ENCODE results near the gene RNF182. TPM values are rescaled to one million over a fixed set of nuclear protein-coding genes. Genes with fewer than 3 reads are reported as not detected.

RNF182 gene
- total and polyA plus RNA-seq, 2 donors (not counting 1 experiment from before 2014, with no cell fraction given), result 2.5 to 14.1 TPM

DNA sequence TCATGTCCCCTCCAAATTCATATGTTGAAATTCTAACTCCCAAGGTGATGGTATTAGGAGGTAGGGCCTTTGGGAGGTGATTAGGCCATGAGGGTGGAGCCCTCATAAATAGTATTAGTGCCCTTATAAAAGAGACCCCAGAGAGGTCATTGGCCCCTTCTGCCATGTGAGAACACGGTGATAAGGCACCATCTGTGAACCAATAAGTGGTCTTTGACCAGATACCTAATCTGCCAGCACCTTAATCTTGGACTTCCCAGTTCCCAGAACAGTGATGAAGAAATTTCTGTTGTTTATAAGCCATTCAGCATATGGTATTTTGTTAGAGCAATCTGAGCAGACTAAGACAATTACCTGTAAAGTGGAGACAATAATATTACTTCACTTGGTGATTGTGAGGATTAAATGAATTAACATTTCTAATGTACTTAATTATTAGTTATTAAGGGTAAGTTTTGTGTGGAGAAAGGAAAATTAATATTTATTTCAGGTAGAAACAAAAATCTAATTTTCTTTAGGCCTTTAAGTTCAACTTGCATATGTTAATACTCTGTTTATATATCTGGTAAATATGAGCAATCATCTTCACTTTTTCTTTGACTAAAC, 7.1 kb downstream of the RNF182 start:
- Histone ChIP-seq H3K9me3 (ENCODE audit: control insufficient read depth, insufficient read depth, low read depth, low read length) (no peaks in the 10 kb centered on the region), H3K27ac (ENCODE audit: insufficient read depth, low read length) (no peak overlapping the region), H3K36me3 (ENCODE audit: control insufficient read depth, insufficient read depth, low read length) (no peaks in the 10 kb centered on the region), H3K27me3 (ENCODE audit: control insufficient read depth, insufficient read depth, low read length) (no peaks in the 10 kb centered on the region), H2AFZ (ENCODE audit: low read length) (no peak overlapping the region), H3K4me3 (replicated peaks in 1 of 4; ENCODE audit: control extremely low read depth in 1 of 4, insufficient read depth in 1 of 4, low read depth in 3 of 4, low read length in 4 of 4) (no peak overlapping the region), H3K4me1 (ENCODE audit: control insufficient read depth, extremely low read depth, insufficient read depth, low read length) (no peaks in the 10 kb centered on the region), H4K20me1 (ENCODE audit: control insufficient read depth, extremely low read depth, insufficient read depth, low read length) (no peaks in the 10 kb centered on the region), H3K79me2 (ENCODE audit: control insufficient read depth, insufficient read depth, low read length) (peaks cover 4% of the 10 kb centered on the region), H3K9ac (ENCODE audit: insufficient read depth, low read length) (no peak overlapping the region), H3K4me2 (ENCODE audit: extremely low read depth, insufficient read depth, low read length) (no peak overlapping the region)
- no peak for TF ChIP-seq EZH2 (IDR thresholded peaks at IDR 0.05; ENCODE audit: low read length, missing control alignments)
- TF ChIP-seq, protein P1, sequence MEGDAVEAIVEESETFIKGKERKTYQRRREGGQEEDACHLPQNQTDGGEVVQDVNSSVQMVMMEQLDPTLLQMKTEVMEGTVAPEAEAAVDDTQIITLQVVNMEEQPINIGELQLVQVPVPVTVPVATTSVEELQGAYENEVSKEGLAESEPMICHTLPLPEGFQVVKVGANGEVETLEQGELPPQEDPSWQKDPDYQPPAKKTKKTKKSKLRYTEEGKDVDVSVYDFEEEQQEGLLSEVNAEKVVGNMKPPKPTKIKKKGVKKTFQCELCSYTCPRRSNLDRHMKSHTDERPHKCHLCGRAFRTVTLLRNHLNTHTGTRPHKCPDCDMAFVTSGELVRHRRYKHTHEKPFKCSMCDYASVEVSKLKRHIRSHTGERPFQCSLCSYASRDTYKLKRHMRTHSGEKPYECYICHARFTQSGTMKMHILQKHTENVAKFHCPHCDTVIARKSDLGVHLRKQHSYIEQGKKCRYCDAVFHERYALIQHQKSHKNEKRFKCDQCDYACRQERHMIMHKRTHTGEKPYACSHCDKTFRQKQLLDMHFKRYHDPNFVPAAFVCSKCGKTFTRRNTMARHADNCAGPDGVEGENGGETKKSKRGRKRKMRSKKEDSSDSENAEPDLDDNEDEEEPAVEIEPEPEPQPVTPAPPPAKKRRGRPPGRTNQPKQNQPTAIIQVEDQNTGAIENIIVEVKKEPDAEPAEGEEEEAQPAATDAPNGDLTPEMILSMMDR (conservative IDR thresholded peaks at IDR 0.05 in 1 of 2, IDR thresholded peaks at IDR 0.05 in 1 of 2; ENCODE audit: low read depth in 1 of 2, low read length in 2 of 2), result no peak
- DNase-seq (ENCODE audit: low read depth in 2 of 2), result no peak

DNA sequence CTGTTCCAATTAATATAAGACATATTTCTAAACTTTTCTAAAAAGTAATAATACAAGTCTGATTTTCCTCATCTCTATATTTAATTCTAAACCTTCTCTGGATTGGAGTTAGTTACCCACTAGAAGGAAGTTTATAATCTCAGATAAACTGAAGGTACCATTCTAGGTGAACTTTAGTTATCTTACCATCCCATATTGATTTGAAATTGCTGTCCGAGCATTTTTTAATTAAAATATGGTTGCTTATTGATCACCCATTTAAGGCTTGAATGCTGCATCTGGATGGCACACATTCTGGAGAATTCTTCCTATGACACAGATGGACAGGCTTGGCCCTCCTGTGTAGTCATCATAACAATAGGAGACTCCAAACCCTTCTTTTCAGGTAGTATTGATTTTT, 8.0 kb downstream of the RNF182 start:
- H3K9ac ChIP-seq (ENCODE audit: insufficient read depth, low read length), result no peak overlapping the region
- no peak overlapping the region for H3K4me3 ChIP-seq (replicated peaks in 1 of 4; ENCODE audit: control extremely low read depth in 1 of 4, insufficient read depth in 1 of 4, low read depth in 3 of 4, low read length in 4 of 4)
- TF ChIP-seq, protein P1 (conservative IDR thresholded peaks at IDR 0.05 in 1 of 2, IDR thresholded peaks at IDR 0.05 in 1 of 2; ENCODE audit: low read depth in 1 of 2, low read length in 2 of 2), result no peak
- TF ChIP-seq EZH2 (IDR thresholded peaks at IDR 0.05; ENCODE audit: low read length, missing control alignments), result no peak
- no peaks in the 10 kb centered on the region for H3K36me3 ChIP-seq (ENCODE audit: control insufficient read depth, insufficient read depth, low read length)
- H3K4me1 ChIP-seq (ENCODE audit: control insufficient read depth, extremely low read depth, insufficient read depth, low read length), result no peaks in the 10 kb centered on the region
- no peak overlapping the region for H3K27ac ChIP-seq (ENCODE audit: insufficient read depth, low read length)
- no peak overlapping the region for H2AFZ ChIP-seq (ENCODE audit: low read length)
- no peaks in the 10 kb centered on the region for H4K20me1 ChIP-seq (ENCODE audit: control insufficient read depth, extremely low read depth, insufficient read depth, low read length)
- H3K79me2 ChIP-seq (ENCODE audit: control insufficient read depth, insufficient read depth, low read length), result peaks cover 4% of the 10 kb centered on the region
- no peaks in the 10 kb centered on the region for H3K27me3 ChIP-seq (ENCODE audit: control insufficient read depth, insufficient read depth, low read length)
- H3K4me2 ChIP-seq (ENCODE audit: extremely low read depth, insufficient read depth, low read length), result no peak overlapping the region
- H3K9me3 ChIP-seq (ENCODE audit: control insufficient read depth, insufficient read depth, low read depth, low read length), result no peaks in the 10 kb centered on the region
- no peak for DNase-seq (ENCODE audit: low read depth in 2 of 2)

DNA sequence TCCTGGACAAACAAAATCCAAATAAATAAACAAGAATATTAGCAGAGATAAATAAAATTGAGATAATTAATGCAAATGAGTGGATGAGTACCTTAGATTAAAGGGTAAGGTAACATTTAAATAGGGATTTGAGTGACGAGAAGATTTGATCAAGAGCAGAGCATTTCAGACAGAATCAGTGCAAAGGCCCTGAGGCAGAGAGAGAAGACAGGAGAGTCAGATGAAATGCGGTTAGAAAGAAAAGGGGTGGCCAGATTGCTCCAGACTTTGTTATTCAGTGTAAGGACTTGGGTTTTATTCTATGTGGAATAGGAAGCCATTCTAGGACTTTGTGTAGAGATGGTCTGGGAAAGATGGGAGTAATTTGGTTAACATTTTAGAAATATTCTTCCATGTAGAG, 10.0 kb downstream of the RNF182 start:
- Histone ChIP-seq H3K79me2 (ENCODE audit: control insufficient read depth, insufficient read depth, low read length) (peaks cover 4% of the 10 kb centered on the region), H4K20me1 (ENCODE audit: control insufficient read depth, extremely low read depth, insufficient read depth, low read length) (no peaks in the 10 kb centered on the region), H3K4me2 (ENCODE audit: extremely low read depth, insufficient read depth, low read length) (no peak overlapping the region), H2AFZ (ENCODE audit: low read length) (no peak overlapping the region), H3K9me3 (ENCODE audit: control insufficient read depth, insufficient read depth, low read depth, low read length) (no peaks in the 10 kb centered on the region), H3K27ac (ENCODE audit: insufficient read depth, low read length) (no peak overlapping the region), H3K36me3 (ENCODE audit: control insufficient read depth, insufficient read depth, low read length) (no peaks in the 10 kb centered on the region), H3K27me3 (ENCODE audit: control insufficient read depth, insufficient read depth, low read length) (no peaks in the 10 kb centered on the region), H3K9ac (ENCODE audit: insufficient read depth, low read length) (no peak overlapping the region), H3K4me1 (ENCODE audit: control insufficient read depth, extremely low read depth, insufficient read depth, low read length) (no peaks in the 10 kb centered on the region), H3K4me3 (replicated peaks in 1 of 4; ENCODE audit: control extremely low read depth in 1 of 4, insufficient read depth in 1 of 4, low read depth in 3 of 4, low read length in 4 of 4) (no peak overlapping the region)
- no peak for TF ChIP-seq EZH2 (IDR thresholded peaks at IDR 0.05; ENCODE audit: low read length, missing control alignments)
- TF ChIP-seq, protein P1 (conservative IDR thresholded peaks at IDR 0.05 in 1 of 2, IDR thresholded peaks at IDR 0.05 in 1 of 2; ENCODE audit: low read depth in 1 of 2, low read length in 2 of 2), result no peak
- no peak for DNase-seq (ENCODE audit: low read depth in 2 of 2)
